Ramos (cell line): ENCODE measurements around the gene KLHL18.

Source experiments
- in situ Hi-C: fragments of 300-500 bp; cut with MboI; formaldehyde crosslinking; loops from one replicate; pipeline ENCODE4 v1.14.3; 2022; ENCODE audit warnings: low sequenced_read_pairs; ENCODE audit not compliant: unreplicated experiment

KLHL18 gene

GRCh38 chr3:47381317-47382157 lies 98.8 kb downstream of the KLHL18 start:
- in situ Hi-C loops = no loop called here

DNA sequence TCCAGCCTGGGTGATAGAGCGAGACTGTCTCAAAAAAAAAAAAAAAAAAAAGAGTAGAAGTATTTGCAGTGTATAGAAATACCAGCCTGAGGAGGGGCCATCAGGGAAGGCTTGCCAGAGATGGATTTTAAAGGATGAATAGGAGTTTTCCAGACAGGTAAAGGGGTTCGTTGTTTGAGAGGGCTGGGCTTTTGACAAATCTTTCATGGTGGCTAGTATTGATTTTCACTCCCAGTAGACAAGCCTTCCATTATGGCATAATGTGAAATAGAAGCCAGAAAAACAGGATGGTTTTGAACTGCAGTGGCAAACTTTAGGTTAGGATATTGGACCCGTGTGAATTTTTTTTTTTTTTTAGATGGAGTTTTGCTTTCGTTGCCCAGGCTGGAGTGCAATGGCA lies 101.7 kb downstream of the KLHL18 start:
- in situ Hi-C loops = no loop called here

DNA sequence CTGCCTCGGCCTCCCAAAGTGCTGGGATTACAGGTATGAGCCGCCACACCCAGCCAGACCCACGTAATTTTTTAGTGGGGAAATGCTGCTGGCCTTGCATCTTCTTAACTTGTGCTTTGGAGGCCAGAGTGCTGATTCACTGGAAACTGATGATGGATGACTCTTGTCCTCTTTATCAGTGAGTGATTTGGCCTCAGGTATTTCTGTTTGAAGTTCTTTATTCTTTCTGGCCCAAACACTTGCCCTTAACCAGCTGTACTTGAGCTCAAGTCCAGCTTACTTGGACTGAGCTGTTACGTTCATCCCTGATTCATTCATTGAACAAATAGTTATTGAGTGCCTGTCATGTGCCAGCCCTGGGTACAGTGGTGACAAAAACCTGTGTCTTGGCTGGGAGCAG lies 102.3 kb downstream of the KLHL18 start:
- in situ Hi-C loops = no loop called here

DNA sequence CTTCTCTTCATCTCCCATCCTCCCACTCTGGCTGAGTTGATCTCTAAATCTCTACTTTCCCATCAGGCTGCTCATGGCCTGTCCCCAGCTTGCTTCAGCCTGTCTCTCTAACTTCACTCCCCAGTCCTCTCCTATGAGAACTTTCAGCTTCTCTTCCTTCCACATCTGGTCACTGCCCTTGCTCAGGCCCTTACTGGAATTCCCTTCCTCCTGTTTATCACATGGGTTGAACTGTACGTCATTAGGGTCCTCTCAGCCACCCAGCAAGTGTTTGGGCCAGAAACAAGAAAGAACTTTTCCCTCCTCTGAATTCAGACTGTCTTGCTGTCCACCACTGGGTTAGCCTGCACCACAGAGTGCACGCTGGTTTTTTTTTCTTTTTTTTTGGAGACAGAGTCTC lies 103.1 kb downstream of the KLHL18 start:
- in situ Hi-C loops = no loop called here

DNA sequence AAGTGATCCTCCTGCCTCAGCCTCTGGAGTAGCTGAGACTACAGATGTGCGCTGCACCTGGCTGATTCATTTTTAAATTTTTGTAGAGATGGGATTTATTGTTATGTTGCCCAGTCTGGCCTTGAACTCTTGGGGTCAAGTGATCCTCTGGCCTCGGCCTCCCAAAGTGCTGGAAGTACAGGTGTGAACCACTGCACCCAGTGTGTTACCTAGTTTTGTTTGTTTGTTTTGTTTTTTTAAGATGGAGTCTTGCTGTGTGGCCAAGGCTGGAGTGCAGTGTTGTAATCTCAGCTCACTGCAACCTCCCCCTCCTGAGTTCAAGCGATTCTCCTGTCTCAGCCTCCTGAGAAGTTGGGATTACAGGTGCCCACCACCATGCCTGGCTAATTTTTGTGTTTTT lies 110.2 kb downstream of the KLHL18 start:
- in situ Hi-C loops = no loop called here

- in situ Hi-C loops = no loop called here
Measured at GRCh38 chr3:47394140-47394870, 111.6 kb downstream of the KLHL18 start.

DNA sequence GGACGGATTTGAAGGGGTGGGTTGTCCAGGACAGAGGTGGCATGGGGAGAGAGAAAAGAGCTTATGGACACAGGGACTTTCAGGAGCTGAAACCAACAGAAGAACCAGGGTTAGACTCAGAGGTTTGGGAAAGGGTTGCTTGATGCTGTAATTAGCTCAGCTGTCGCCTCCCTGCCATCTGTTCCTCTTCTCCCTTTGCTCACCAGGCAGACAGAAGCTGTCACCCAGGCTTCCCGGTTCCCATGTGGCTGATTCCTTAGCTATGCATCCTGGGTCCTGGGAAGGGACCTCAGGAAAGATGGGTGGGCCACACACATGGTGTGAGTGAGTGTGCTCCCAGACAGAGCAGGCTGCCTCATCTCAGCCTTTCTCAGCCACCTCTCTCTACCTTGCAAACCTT lies 112.1 kb downstream of the KLHL18 start:
- in situ Hi-C loops = no loop called here
